PFSK-1 (cell line): Measurements from ENCODE around the gene HACL1.

Experiments
- FOXP2 ChIP-seq: optimal IDR thresholded peaks from 2 replicates; pipeline ENCODE3; 2011; ENCODE audit warnings: borderline replicate concordance, control low read depth, inconsistent platforms; ENCODE audit not compliant: insufficient read depth; ENCODE audit errors: extremely low read length, extremely low read depth
- POLR2AphosphoS5 ChIP-seq: IDR thresholded peaks from 2 replicates; pipeline ENCODE4 v1.6.1; 2012; ENCODE audit warnings: low read depth, mild to moderate bottlenecking, control low read depth, low read length, moderate library complexity
- SIN3A ChIP-seq: IDR thresholded peaks from 2 replicates; pipeline ENCODE4 v1.6.1; 2012; ENCODE audit warnings: mild to moderate bottlenecking, low read length, moderate library complexity, borderline replicate concordance; ENCODE audit not compliant: insufficient read depth
- TAF1 ChIP-seq: IDR thresholded peaks from 2 replicates; pipeline ENCODE4 v1.6.1; 2012; ENCODE audit warnings: low read length, control low read depth, borderline replicate concordance; ENCODE audit not compliant: insufficient read depth
- TF ChIP-seq, protein P1 (sequence below), 2 experiments: IDR thresholded peaks; 2 replicates each; pipeline versions ENCODE4 v1.6.1 to v1.8.0; 2011 to 2012; ENCODE audit warnings: low read depth in 2 of 2, low read length in 2 of 2, control low read depth in 1 of 2, inconsistent platforms in 1 of 2, mild to moderate bottlenecking in 1 of 2, moderate library complexity in 1 of 2; ENCODE audit not compliant: insufficient read depth in 1 of 2

DNA sequence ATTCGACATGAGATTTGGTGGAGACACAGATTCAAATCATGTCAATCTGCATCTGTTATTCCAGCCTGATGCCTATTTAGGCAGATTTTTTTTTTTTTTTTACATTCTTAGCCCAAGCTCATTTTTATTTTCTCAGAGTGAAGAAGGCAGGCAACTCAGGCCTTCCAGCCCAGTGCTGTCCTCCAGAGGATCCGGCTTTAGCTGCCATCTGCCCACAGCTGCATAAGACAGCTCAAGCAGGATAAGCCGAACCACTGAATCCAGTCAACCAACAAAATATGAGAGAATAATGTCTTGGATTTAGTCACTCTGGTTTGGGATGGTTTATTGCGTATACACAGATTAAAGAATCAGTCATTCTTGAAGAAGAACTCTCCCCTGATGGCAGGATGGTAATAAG lies 60.0 kb downstream of the HACL1 start:
- TF ChIP-seq SIN3A = no peak
- no peak for TF ChIP-seq POLR2AphosphoS5
- no peak for TF ChIP-seq TAF1
- TF ChIP-seq, protein P1, sequence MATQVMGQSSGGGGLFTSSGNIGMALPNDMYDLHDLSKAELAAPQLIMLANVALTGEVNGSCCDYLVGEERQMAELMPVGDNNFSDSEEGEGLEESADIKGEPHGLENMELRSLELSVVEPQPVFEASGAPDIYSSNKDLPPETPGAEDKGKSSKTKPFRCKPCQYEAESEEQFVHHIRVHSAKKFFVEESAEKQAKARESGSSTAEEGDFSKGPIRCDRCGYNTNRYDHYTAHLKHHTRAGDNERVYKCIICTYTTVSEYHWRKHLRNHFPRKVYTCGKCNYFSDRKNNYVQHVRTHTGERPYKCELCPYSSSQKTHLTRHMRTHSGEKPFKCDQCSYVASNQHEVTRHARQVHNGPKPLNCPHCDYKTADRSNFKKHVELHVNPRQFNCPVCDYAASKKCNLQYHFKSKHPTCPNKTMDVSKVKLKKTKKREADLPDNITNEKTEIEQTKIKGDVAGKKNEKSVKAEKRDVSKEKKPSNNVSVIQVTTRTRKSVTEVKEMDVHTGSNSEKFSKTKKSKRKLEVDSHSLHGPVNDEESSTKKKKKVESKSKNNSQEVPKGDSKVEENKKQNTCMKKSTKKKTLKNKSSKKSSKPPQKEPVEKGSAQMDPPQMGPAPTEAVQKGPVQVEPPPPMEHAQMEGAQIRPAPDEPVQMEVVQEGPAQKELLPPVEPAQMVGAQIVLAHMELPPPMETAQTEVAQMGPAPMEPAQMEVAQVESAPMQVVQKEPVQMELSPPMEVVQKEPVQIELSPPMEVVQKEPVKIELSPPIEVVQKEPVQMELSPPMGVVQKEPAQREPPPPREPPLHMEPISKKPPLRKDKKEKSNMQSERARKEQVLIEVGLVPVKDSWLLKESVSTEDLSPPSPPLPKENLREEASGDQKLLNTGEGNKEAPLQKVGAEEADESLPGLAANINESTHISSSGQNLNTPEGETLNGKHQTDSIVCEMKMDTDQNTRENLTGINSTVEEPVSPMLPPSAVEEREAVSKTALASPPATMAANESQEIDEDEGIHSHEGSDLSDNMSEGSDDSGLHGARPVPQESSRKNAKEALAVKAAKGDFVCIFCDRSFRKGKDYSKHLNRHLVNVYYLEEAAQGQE (IDR thresholded peaks at IDR 0.05; ENCODE audit: insufficient read depth in 1 of 2, low read depth in 2 of 2, low read length in 2 of 2) = no peak
- TF ChIP-seq FOXP2 = no peak
